Activated T-cell treated with anti-CD3 and anti-CD28 coated beads, Interleukin-2, amount 50 U/mL, for 72 hours (primary cell): ENCODE results near the gene EBP. TPM values are rescaled to one million over a fixed set of nuclear protein-coding genes. Genes with fewer than 3 reads are reported as not detected.

Experiments used
- ATAC-seq, 2 donors: fragments of 150-1000 bp; cut with Tn5 transposase; replicated peaks in 1 of 2; 2 replicates each; pipeline ENCODE4 v1.10.0; 2021; ENCODE audit warnings: moderate library complexity in 2 of 2, mild to moderate bottlenecking in 1 of 2
- DNase-seq, 2 donors: peaks; one replicate each; pipeline ENCODE4 v3.0.0; 2021 to 2022; ENCODE audit warnings: mixed read lengths in 1 of 2
- H3K27ac Mint-ChIP-seq: one replicate; pipeline ENCODE4 v1.8.0; 2022; ENCODE audit warnings: mild to moderate bottlenecking, moderate library complexity, mixed read lengths
- H3K27me3 Mint-ChIP-seq: one replicate; pipeline ENCODE4 v1.8.0; 2022; ENCODE audit warnings: low read depth, mixed read lengths
- H3K36me3 Mint-ChIP-seq, 2 donors: one replicate each; pipeline ENCODE4 v1.8.0; 2022; ENCODE audit warnings: mixed read lengths in 2 of 2, mild to moderate bottlenecking in 1 of 2; ENCODE audit not compliant: insufficient read depth in 2 of 2
- H3K4me1 Mint-ChIP-seq: one replicate; pipeline ENCODE4 v1.8.0; 2022; ENCODE audit warnings: low read depth, mixed read lengths
- H3K4me3 Mint-ChIP-seq, 2 donors: one replicate each; pipeline ENCODE4 v1.8.0; 2022; ENCODE audit warnings: mild to moderate bottlenecking in 2 of 2, mixed read lengths in 2 of 2, moderate library complexity in 2 of 2
- H3K9me3 Mint-ChIP-seq, 2 donors: one replicate each; pipeline ENCODE4 v1.8.0; 2022; ENCODE audit warnings: mixed read lengths in 2 of 2
- total RNA-seq, 2 donors: library from RNA; stranded (reverse); gene quantifications; one replicate each; pipeline ENCODE4 v1.2.3, GENCODE V29; 2022

The EBP gene
- total RNA-seq, 2 donors from 2014 or later, result 112 to 113 TPM

GRCh38 chrX:48505481-48505880 lies 16.1 kb upstream of the EBP start:
- H3K36me3 Mint-ChIP-seq, result no peaks in the 10 kb centered on the region
- no peak overlapping the region for H3K27ac Mint-ChIP-seq
- no peak overlapping the region for H3K4me3 Mint-ChIP-seq
- ATAC-seq, result no peak
- DNase-seq, result no peak
- H3K27me3 Mint-ChIP-seq, result no peaks in the 10 kb centered on the region
- H3K9me3 Mint-ChIP-seq, result no peaks in the 10 kb centered on the region
- H3K4me1 Mint-ChIP-seq, result peaks cover 8% of the 10 kb centered on the region

- H3K27ac Mint-ChIP-seq, result no peak overlapping the region
- no peaks in the 10 kb centered on the region for H3K27me3 Mint-ChIP-seq
- DNase-seq, result no peak
- peaks cover 0 to 1% of the 10 kb centered on the region in 2 donors for H3K36me3 Mint-ChIP-seq
- peak overlapping the region in 1 of 2 donors; percentile 20 for H3K4me3 Mint-ChIP-seq
- H3K4me1 Mint-ChIP-seq, result peaks cover 8% of the 10 kb centered on the region
- no peak for ATAC-seq
- H3K9me3 Mint-ChIP-seq, result no peaks in the 10 kb centered on the region
These were observed 14.4 kb upstream of the EBP start for GRCh38 chrX:48507246-48507645.

GRCh38 chrX:48508400-48509244 lies 13.0 kb upstream of the EBP start, which contains the start of gene PORCN:
TSS of gene PORCN (plus strand) at chrX:48508992. CDS start at chrX:48509821, 829 bp downstream.
- DNase-seq (peak; percentile 83 to 85), ATAC-seq (peak; percentile 98)
- H3K27me3 Mint-ChIP-seq, result no peaks in the 10 kb centered on the region
- peaks cover 8% of the 10 kb centered on the region for H3K4me1 Mint-ChIP-seq
- no peaks in the 10 kb centered on the region for H3K9me3 Mint-ChIP-seq
- peak within 1 kb of the TSS; percentile 88 to 91 for H3K4me3 Mint-ChIP-seq
- peaks cover 0 to 1% of the 10 kb centered on the region in 2 donors for H3K36me3 Mint-ChIP-seq
- no peak within 1 kb of the TSS for H3K27ac Mint-ChIP-seq

GRCh38 chrX:48509245-48509590 lies 12.4 kb upstream of the EBP start:
- ATAC-seq (peak; percentile 8 to 27), DNase-seq (no peak)
- Mint-ChIP-seq H3K4me3 (peak overlapping the region; percentile 88 to 91), H3K27me3 (no peaks in the 10 kb centered on the region), H3K27ac (no peak overlapping the region), H3K4me1 (peaks cover 8% of the 10 kb centered on the region), H3K36me3 (peaks cover 0 to 1% of the 10 kb centered on the region in 2 donors), H3K9me3 (no peaks in the 10 kb centered on the region)

- DNase-seq (no peak), ATAC-seq (no peak)
- H3K27ac Mint-ChIP-seq, result no peak overlapping the region
- peak overlapping the region; percentile 88 to 91 for H3K4me3 Mint-ChIP-seq
- H3K36me3 Mint-ChIP-seq, result peaks cover 0 to 1% of the 10 kb centered on the region in 2 donors
- no peaks in the 10 kb centered on the region for H3K9me3 Mint-ChIP-seq
- peaks cover 8% of the 10 kb centered on the region for H3K4me1 Mint-ChIP-seq
- no peaks in the 10 kb centered on the region for H3K27me3 Mint-ChIP-seq
These were observed 12.0 kb upstream of the EBP start for GRCh38 chrX:48509619-48510018.

GRCh38 chrX:48511560-48511959 lies 10.0 kb upstream of the EBP start:
- H3K4me3 Mint-ChIP-seq, result no peak overlapping the region
- peaks cover 0 to 1% of the 10 kb centered on the region in 2 donors for H3K36me3 Mint-ChIP-seq
- peaks cover 8% of the 10 kb centered on the region for H3K4me1 Mint-ChIP-seq
- no peaks in the 10 kb centered on the region for H3K27me3 Mint-ChIP-seq
- DNase-seq, result no peak
- no peak for ATAC-seq
- no peaks in the 10 kb centered on the region for H3K9me3 Mint-ChIP-seq
- H3K27ac Mint-ChIP-seq, result no peak overlapping the region

GRCh38 chrX:48512371-48512935 lies 9.2 kb upstream of the EBP start:
- Mint-ChIP-seq H3K27me3 (no peaks in the 10 kb centered on the region), H3K36me3 (peaks cover 0 to 1% of the 10 kb centered on the region in 2 donors), H3K4me3 (no peak overlapping the region), H3K4me1 (peaks cover 8% of the 10 kb centered on the region), H3K9me3 (no peaks in the 10 kb centered on the region), H3K27ac (no peak overlapping the region)
- no peak for DNase-seq
- ATAC-seq, result no peak

GRCh38 chrX:48513670-48514069 lies 7.9 kb upstream of the EBP start:
- Mint-ChIP-seq H3K36me3 (peaks cover 0 to 1% of the 10 kb centered on the region in 2 donors), H3K4me1 (peaks cover 8% of the 10 kb centered on the region), H3K27me3 (no peaks in the 10 kb centered on the region), H3K9me3 (no peaks in the 10 kb centered on the region), H3K27ac (no peak overlapping the region), H3K4me3 (no peak overlapping the region)
- no peak for ATAC-seq
- no peak for DNase-seq

GRCh38 chrX:48514126-48514806 lies 7.3 kb upstream of the EBP start:
- no peaks in the 10 kb centered on the region for H3K27me3 Mint-ChIP-seq
- no peaks in the 10 kb centered on the region for H3K9me3 Mint-ChIP-seq
- H3K36me3 Mint-ChIP-seq, result peaks cover 0 to 1% of the 10 kb centered on the region in 2 donors
- DNase-seq (no peak), ATAC-seq (no peak)
- no peak overlapping the region for H3K4me3 Mint-ChIP-seq
- no peak overlapping the region for H3K27ac Mint-ChIP-seq
- peaks cover 8% of the 10 kb centered on the region for H3K4me1 Mint-ChIP-seq

GRCh38 chrX:48514868-48515460 lies 6.6 kb upstream of the EBP start:
- Mint-ChIP-seq H3K36me3 (peaks cover 0 to 1% of the 10 kb centered on the region in 2 donors), H3K27ac (no peak overlapping the region), H3K27me3 (no peaks in the 10 kb centered on the region), H3K9me3 (no peaks in the 10 kb centered on the region), H3K4me3 (no peak overlapping the region), H3K4me1 (peaks cover 2% of the 10 kb centered on the region)
- no peak for ATAC-seq
- no peak for DNase-seq

- ATAC-seq, result no peak
- no peak for DNase-seq
- H3K27me3 Mint-ChIP-seq, result no peaks in the 10 kb centered on the region
- no peak overlapping the region for H3K27ac Mint-ChIP-seq
- H3K4me1 Mint-ChIP-seq, result peaks cover 5% of the 10 kb centered on the region
- H3K9me3 Mint-ChIP-seq, result no peaks in the 10 kb centered on the region
- H3K4me3 Mint-ChIP-seq, result no peak overlapping the region
- H3K36me3 Mint-ChIP-seq, result no peaks in the 10 kb centered on the region
These were observed 5.8 kb upstream of the EBP start for GRCh38 chrX:48515842-48516241.

GRCh38 chrX:48516285-48516684 lies 5.3 kb upstream of the EBP start:
- no peak overlapping the region for H3K27ac Mint-ChIP-seq
- no peaks in the 10 kb centered on the region for H3K9me3 Mint-ChIP-seq
- H3K27me3 Mint-ChIP-seq, result no peaks in the 10 kb centered on the region
- H3K4me1 Mint-ChIP-seq, result peaks cover 10% of the 10 kb centered on the region
- DNase-seq, result no peak
- no peak overlapping the region for H3K4me3 Mint-ChIP-seq
- H3K36me3 Mint-ChIP-seq, result peaks cover 0 to 1% of the 10 kb centered on the region in 2 donors
- ATAC-seq, result no peak

- Mint-ChIP-seq H3K27me3 (no peaks in the 10 kb centered on the region), H3K9me3 (no peaks in the 10 kb centered on the region), H3K4me3 (no peak overlapping the region), H3K4me1 (peaks cover 10% of the 10 kb centered on the region), H3K36me3 (peaks cover 0 to 2% of the 10 kb centered on the region in 2 donors), H3K27ac (no peak overlapping the region)
- ATAC-seq (no peak), DNase-seq (no peak)
These were observed 4.6 kb upstream of the EBP start for GRCh38 chrX:48516987-48517386.
